ENCODE results near the gene METTL26. TPM values are rescaled to one million over a fixed set of nuclear protein-coding genes. Genes with fewer than 3 reads are reported as not detected.
"Not testable (repeated sequence)": the region's sequence is repeated elsewhere in the genome, so short reads cannot be mapped to it uniquely, and the experiment has no call there.

The METTL26 gene
- total RNA-seq, 1 donor from 2014 or later: 74.0 TPM

GRCh38 chr16:625117-625976 is 10.8 kb downstream of the METTL26 start:
- no peak for DNase-seq (ENCODE audit: low read depth in 2 of 2)

DNA sequence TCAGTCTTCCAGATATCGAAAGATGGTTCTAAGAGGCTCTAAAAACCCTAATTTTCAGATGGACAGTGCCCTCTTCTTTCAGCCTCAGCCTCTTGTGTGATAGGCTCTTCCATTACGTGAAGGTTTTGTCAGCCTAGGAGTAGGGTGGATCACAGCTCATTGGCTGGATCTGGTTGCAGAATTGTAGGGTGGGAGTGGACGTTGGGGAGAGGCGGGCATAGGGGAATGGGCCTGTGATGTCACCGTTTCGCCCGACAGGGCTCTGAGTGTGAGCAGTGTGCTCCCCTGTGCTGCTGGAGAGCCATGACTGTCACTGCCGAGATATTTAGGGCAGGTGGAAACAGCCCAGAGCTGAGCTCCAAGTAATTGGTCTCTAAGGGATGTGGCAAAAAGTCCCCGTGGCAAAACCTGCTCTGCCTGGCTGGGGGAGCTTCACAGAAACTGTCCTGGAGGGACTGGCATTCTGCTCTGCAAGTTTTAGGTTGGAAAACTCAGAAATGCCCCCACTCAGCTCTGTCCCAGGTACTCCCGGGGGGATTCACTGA is 11.5 kb downstream of the METTL26 start:
- no peak for DNase-seq (ENCODE audit: low read depth in 2 of 2)

GRCh38 chr16:622920-623280 is 13.2 kb downstream of the METTL26 start:
- DNase-seq (ENCODE audit: low read depth in 2 of 2): no peak

DNA sequence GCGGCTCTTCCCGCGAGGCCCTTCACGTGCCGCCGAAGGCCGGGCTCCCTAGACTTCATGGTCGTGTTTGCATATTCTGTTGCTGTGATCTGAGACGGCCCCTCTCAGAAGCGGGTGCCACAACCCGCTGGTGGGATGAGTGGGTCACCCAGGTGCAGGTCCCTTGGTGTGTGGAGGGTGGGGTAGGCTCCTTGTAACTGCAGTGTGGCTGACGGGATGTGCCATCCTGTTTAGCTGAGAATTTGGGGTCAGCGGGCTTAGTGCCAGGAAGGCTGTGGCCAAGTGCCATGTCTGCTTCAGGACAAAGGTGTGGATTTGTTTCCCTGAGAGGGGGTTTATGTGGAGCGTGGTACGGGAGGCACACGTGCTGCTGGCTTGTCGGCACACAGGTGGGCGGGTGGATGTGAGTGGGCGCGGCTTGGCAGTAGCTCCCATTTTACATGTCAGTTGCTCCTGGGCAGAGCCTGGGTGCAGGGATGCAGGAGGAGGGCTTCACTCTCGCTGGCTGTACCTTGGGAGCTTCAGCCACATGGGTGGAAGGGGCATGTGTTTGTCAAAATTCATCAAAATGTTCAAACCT is 14.5 kb downstream of the METTL26 start:
- DNase-seq (ENCODE audit: low read depth in 2 of 2): no peak

GRCh38 chr16:620700-621525 is 15.2 kb downstream of the METTL26 start:
- no peak for DNase-seq (ENCODE audit: low read depth in 2 of 2)

- DNase-seq (ENCODE audit: low read depth in 2 of 2): no peak
These were observed 16.5 kb downstream of the METTL26 start for GRCh38 chr16:619476-620100.

DNA sequence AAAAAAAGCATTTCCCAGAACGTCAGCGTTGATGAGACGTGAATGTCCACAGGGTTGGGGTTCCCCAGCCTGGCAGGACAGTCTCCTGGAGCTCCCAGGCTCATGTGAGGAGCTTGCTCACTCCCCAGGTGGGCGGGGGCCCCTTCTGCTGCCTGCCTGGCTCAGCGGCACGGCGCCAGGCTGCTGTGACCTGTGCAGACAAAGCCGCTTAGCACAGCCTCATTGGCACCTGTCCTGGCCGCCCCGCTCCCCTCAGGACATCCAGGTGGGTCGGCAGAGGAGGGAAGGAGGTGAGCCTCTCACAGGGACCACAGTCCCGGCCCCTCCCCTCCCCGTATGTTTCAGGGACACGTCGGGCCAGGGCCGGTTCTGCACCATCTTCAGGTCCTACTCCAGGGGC is 18.2 kb downstream of the METTL26 start:
- DNase-seq (ENCODE audit: low read depth in 2 of 2): no peak

DNA sequence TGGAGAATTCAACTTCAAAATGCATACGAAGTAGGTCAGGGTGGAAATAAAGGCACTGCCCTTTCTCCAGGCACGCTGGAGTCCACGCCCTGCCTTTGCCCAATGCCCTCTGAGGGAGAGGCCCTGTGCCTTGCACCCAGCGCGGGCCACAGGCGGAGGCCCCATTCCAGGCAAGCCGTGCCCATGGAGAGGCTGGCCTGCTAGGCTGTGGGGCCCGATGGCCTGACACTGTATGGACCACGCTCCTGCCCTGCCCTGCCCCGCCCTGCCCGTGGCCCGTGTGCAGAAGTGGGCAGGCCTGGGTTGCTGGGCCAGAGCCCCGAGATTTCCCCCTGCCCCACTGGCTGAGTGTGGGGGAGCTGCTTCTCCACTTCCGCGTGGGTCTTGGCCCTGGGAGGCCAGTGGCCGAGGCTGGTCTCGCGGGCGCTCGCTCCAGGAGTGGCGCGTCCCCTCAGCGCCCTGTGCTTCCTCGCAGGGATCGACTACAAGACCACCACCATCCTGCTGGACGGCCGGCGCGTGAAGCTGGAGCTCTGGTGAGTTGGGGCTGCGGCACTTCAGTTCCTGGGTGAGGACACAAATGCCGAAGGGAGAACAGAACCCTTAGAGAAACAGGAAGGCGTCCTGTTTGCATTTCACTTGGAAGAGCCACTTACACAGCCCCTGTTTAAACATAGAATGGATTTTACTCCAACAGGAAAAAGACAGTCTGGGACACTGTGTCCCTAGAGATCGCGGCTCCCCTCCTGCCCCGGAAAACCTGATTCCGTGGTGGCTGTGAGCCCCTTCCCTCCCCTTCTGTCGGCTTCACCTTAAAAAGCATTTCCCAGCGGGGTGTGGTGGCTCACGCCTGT is 19.1 kb downstream of the METTL26 start:
- no peak for DNase-seq (ENCODE audit: low read depth in 2 of 2)

DNA sequence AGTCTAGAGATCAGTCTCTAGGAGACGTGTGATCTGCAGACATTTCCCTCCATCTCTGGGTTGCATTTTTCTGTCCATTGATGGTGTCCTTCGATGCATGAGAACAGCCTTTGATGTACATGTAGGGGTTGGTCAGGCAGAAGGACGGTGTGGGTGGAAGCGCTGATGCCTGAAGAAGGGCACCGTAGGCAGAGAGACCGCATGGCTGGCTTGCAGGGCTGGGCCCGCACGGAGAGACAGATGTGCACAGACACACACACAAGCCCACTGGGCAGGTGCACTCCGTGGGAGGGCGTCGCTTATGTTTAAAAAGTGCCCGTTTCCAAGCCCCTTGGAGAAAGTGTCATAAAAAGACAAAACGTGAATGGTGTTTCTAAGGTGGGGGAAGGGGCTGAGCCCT is 21.0 kb downstream of the METTL26 start:
- DNase-seq (ENCODE audit: low read depth in 2 of 2): no peak

GRCh38 chr16:610513-611381 is 25.4 kb downstream of the METTL26 start:
- peak; percentile 50 to 65 for DNase-seq (ENCODE audit: low read depth in 2 of 2)

GRCh38 chr16:609984-610383 is 26.1 kb downstream of the METTL26 start:
- no peak for DNase-seq (ENCODE audit: low read depth in 2 of 2)

- no peak for DNase-seq (ENCODE audit: low read depth in 2 of 2)
These were observed 26.8 kb downstream of the METTL26 start for GRCh38 chr16:609316-609715.

- DNase-seq (ENCODE audit: low read depth in 2 of 2): no peak
These were observed 28.1 kb downstream of the METTL26 start for GRCh38 chr16:608019-608418.

GRCh38 chr16:606656-607307 is 29.3 kb downstream of the METTL26 start:
- DNase-seq (ENCODE audit: low read depth in 2 of 2): no peak

- DNase-seq (ENCODE audit: low read depth in 2 of 2): no peak
These were observed 32.2 kb downstream of the METTL26 start for GRCh38 chr16:603933-604332.

DNA sequence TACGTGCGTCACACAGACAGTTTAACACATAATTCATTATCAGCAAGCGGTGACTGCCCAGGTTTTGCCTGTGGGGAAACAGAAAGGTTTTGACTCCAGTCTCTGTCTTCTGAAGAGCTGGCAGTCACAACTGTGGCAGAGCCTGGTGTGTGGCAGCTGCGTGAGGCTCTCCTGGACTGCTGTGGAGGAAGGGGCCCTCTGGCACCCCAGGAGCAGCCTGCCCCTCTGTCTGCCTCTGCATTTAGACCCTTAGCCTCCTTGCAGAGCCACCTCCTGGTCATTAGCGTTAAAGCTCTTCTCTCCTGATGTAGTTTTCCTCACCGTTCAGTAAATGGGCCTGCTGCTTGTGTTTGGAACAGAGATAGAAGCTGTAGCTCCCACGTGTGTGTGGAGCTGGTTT is 35.3 kb downstream of the METTL26 start:
- peak in 1 of 2 donors; percentile 46 for DNase-seq (ENCODE audit: low read depth in 2 of 2)

DNA sequence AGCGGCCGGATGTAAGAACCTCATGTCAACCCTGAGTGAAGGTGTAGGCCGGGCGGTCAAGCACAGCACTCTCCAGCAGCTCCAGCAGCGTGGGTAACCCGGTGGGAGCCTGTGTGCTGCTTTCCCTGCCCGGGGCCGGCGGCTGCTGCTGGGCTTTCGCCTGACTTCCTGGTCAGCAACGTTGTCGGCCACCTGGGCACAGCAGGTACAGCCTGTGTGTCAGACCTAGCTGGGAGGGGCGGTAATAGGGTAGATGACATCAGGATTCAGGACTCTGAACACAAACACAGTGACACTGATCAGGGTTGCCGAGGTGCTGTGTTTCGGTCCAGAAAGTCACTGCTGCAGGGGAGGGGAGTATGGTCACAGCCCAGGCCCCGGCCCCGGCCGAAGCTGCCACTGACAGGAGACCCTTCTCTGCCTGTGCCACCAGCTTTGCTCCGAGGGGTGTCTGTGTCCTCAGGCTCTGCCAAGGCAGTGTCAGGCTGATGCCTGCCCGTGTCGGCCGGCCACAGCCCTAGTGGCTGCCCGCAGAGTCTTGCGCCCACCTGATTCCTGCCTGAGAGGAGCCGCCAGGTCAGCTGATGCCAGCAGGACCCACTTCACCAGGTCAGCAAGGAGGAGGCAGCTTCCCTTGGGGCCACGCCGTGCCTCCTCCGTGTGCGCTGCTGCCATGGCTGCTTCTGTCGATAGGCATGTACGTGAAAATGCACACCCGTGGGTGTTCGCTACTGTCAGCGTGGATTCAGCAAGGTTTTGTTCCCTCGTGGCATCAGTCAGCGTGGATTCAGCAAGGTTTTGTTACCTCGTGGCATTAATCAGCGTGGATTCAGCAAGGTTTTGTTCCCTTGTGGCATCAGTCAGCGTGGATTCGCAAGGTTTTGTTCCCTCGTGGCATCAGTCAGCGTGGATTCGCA is 37.0 kb downstream of the METTL26 start:
- DNase-seq (ENCODE audit: low read depth in 2 of 2): no peak

- DNase-seq (ENCODE audit: low read depth in 2 of 2): not testable (repeated sequence)
These were observed 38.5 kb downstream of the METTL26 start for GRCh38 chr16:597655-598054.

Measured in lung microvascular endothelial cell (primary cell).